HG03025 (cell line): ENCODE data around the gene SSBP2.

Experiments
- ATAC-seq: cut with Tn5 transposase; IDR thresholded peaks from one replicate; pipeline ENCODE4 v1.9.1; 2021; ENCODE audit warnings: mild to moderate bottlenecking, moderate library complexity; ENCODE audit not compliant: unreplicated experiment, low FRiP score

Gene SSBP2

DNA sequence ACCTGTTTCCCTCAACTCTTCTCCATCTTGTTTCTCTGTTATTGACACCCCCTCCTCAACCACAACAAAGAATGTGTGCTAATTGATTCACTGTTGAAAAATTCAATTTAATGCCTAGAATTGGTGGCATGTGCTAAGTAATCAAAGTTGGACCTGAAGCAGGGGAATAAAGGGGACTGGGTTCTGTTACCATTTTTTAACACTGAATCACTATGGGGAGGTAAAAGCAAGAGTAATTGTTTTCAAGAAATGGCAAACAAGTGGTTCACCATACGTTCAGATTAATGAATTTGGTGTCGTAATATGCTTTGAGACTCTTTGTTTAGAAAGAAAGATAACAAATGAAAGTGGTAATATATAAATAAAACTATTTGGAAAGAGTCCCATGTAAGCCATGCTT is 17.0 kb upstream of the SSBP2 start:
- ATAC-seq, result no peak

DNA sequence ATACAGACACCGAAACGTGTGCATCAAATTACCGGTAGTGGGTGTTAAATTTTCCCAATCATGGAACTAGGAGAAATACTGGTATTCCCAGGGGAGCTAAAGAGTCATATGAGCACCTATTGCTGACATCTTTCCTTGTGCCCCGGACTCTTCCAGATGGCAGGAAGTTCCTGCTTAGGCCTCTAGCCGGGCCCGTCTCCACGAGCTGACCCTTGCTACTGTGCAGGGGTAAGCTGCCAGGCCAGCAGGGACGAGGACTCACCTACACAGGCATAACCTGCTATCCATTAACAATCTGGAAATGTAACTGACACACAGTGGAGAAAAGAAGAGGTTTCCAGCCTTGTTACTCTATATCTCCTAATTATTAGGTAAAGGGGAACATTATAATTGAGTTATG is 16.2 kb upstream of the SSBP2 start:
- no peak for ATAC-seq

DNA sequence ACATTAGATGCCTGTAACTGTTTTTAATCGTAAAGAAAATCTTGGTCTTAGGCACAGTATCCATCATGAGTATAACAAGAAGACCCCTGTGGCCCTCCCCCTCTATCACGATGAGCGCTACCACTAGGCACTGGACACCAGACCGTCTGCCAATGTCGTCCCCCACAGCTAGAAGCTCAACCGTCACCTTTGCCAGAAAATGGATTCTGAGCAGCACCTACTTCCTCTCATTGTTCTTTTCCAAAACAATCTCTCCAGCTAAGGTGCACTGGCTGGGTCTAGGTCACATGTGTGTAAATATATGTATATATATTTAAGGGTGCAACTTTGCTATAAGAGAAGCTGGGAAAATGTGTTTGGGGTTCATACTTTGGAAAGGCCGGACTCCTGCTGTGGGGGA is 15.7 kb upstream of the SSBP2 start:
- ATAC-seq, result no peak

DNA sequence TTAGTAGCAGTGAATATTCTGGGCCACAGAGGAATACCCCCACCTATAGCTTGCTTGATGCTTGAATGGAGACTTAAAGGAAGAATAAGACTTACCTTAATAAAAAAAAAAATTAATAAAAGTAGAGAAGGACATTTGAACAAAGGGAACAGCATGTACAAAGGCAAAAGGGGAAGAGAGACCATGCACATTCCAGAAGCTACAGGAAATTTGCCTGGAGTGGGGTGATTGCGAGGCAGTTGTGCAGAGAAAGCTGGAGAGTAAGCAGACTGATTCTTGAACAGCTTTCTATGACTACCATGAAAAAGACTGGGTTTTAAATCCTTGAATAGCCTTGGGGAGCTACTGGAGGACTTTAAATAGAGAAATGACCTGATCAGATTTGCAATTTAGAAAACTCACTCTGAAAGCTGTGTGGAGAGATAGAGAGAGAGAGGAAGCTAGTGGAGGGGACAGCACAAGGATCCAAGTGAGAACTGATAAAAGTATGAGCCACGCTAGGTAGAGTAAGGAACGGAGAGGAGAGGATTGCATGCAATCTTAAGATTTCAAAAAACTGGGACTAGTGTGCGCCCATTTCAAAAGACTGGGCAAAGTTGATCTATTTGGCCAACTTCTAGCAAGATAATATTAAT is 12.5 kb upstream of the SSBP2 start:
- ATAC-seq, result no peak

DNA sequence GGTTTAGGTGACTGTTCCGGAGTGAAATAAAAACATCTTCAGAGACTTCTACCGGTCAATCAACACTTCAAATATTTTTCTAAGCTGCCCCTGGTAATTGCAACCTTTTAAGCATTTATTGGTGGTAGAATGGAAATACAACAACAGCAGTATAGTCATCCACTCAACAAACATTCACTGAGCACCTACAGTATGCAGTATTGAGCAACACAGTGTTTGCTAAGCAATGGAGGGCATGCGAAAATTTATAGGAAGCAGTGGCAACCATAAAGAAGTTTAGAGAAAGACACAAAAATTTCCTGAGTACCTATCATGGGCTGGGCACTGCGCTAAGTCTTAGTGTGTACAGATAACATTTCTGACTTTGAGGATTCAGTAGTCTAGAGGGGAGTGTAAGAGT is 12.0 kb upstream of the SSBP2 start:
- ATAC-seq, result no peak

DNA sequence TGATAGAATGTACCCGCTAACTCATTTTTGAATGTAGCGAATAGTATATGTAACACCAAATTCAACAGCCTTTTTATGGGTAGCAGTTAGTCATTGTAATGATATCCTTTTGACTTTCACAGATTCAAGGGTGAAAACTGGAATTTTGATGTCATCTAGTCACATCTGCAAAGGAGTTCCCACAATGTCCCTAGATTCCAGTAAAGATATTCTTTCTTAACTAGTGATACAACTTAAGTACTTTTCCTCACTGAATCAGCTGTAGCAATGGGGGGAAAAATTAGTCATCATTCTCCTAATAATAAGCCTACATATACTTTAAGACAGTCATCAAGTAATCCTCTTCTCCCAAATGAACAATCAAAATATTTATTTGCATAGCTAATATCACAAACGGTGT is 11.5 kb upstream of the SSBP2 start:
- no peak for ATAC-seq

DNA sequence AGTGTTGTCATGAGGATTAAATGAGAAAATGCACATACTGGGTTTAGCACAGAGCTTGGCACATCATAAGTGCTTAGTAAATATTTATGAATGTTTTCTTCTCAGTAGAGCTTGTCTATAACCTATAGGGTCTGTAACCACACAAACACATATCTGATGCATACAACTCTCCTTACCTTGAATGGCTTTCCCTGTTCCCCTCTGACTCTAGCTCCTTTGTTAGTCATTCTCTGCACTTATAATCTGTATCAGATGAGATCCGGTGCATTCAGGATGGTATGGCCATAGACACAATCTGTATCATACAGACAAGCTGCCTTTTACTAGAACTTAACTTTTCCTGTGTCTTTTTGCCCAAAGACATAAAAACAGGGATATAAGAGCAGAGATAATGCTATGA is 11.1 kb upstream of the SSBP2 start:
- ATAC-seq, result no peak

DNA sequence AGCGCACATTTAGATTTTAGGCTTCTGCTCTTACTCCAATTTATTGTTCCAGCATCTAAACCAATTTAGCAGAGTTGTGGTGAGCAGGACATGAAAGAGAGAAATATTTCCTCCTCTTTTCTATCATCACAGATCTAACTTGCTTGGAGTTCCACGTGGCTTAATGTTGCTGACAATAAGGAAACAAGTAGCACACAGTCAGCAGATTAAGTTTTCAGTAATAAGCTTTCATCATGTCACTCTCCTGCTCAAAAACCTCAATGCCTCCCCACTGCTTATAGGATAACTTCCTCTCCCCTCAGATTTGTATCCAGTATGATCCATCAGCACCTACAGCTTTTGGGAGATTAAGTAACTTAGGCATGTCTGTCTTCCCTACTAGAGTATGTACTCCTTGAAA is 10.4 kb upstream of the SSBP2 start:
- ATAC-seq, result no peak

DNA sequence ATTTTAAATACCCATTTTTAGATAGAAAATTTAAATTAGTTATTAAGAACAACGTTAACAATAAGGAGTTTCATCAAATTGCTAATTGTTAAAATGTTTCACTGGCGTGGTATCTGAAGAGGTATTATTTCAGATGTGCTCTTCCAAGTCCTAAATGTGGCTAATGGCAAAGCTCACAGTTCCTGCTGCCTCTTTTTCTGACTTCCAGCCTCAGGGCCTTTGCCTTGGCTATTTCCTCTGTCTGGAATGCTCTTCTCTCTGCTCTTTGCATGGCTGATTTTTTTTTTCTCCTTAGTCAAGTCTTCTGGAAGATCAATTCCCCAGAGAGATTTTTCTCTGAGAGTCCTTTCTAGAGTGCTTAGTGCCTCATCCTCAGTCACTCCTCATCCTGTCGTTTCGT is 9.6 kb upstream of the SSBP2 start:
- no peak for ATAC-seq

DNA sequence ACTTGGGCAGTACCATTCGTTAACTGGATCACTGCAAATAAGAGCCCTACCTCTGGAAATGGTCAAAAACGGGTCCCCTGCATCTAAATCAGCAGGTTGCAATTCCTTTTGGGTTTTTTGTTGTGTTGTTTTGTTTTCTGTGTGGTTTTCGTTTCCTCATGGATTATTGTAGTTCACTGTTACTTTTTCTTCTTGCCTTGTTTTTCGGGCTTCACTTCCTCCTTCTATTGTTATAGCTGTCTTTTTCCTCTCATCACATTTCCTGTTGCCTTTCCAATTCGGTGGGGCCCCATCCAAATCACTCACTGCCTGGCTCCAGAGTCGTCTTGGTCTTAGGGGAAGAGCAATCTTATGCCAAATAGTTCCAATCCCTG is 8.7 kb upstream of the SSBP2 start:
- no peak for ATAC-seq

DNA sequence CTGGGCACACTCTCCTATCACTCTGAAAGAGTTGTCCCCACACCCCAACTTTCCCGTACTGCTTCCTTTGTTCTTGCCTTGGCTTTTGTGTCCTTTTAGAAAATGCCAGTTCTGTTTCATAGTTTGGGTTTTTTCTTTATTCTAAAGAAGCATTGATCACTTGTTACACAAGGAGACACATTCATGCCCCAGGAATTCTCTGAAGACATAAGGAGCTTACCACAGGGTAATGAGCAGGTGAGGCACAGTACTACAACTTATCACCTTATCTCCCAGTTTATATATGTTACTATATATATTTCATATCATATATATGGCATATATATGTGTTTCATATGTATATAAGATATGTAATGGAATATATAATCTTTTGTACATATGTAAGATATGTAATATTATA is 6.5 kb upstream of the SSBP2 start:
- ATAC-seq, result no peak

DNA sequence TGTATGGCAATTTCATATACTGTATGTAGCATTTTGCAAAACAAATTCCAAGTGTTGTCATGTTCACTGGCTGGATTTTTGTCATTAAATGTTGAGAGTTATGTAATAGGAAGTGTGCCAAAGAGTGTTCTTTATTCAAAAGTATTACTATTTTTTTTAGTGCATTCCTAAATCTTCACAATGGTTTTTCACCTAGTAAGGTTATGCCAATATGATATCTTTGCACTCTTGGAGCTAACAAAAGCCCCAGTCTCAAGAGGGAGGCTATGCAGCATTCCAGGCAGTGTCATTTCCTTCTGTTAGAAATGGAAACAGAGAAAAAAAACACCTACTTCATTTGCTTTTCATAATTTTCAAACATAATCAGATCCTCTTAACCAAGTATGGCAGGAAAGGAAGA is 5.1 kb upstream of the SSBP2 start:
- no peak for ATAC-seq

DNA sequence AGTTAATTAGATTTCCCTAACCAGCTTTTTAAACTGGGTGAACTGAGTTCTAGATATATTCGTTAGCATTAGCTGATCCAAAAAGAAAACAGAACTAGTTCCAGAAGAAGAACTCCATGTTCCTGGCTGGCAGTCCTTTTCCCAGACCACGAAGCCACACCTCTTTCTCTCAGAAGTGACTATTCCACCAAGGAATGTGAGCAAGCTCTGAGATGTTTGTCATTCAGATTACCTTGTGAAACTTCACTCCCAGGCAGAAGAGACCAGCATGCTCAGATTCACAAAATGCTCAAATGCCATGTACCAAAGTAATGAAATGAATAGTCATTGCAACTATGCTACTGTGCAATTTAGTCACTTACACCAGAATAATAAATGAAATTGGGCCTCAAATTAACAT is 4.4 kb upstream of the SSBP2 start:
- no peak for ATAC-seq

DNA sequence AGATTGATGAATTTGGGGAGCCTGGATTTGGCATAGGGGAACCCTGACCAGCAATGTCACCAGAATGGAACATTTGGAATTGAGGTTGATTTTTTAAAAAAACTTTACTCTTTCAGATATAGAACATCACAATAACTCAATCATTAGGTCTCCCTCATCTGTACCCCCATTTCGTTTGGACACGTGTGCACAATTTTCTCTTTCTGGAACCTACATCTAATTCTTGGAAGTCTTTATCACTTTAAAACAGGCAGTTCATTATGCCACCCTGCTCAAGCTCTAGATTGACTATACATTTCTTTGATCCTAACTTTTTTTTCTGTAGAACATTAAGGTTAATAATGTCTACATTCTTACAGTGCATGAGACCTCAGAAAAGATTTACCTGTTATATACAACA is 3.7 kb upstream of the SSBP2 start:
- ATAC-seq, result no peak

DNA sequence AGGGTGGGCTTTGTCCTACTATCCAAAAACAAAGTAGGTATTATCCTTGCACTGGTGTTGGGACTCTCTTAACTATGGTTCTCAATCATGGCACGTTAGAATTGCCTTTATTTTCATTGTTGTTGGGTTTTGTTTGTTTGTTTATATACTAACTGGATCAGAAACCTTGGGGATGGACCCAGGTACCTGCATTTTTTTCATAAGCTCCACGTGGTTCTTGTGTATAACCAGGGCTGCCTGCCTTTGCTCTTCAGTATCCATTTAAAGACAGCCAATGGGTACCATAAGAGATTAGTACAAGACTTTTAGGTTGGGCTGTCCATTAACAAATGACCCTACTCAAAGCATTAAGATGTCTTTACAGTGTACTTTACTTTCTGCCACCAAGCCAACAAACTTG is 2.5 kb upstream of the SSBP2 start:
- ATAC-seq, result no peak

DNA sequence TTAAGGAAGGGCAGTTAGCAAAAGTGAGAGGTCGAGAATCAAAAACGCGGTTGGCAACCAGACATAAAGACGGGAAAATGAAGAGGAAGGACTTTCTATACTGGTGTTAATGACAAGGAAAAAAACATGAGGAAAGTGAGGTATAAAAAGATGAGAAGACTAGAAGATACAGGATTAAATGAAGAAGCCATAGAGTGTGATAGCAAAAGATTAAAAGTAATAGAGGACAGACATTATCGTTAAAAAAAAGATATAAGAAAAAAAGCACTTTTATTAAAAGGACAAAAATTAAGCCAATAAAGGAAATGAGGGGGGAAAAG is 1.7 kb upstream of the SSBP2 start:
- ATAC-seq, result no peak

DNA sequence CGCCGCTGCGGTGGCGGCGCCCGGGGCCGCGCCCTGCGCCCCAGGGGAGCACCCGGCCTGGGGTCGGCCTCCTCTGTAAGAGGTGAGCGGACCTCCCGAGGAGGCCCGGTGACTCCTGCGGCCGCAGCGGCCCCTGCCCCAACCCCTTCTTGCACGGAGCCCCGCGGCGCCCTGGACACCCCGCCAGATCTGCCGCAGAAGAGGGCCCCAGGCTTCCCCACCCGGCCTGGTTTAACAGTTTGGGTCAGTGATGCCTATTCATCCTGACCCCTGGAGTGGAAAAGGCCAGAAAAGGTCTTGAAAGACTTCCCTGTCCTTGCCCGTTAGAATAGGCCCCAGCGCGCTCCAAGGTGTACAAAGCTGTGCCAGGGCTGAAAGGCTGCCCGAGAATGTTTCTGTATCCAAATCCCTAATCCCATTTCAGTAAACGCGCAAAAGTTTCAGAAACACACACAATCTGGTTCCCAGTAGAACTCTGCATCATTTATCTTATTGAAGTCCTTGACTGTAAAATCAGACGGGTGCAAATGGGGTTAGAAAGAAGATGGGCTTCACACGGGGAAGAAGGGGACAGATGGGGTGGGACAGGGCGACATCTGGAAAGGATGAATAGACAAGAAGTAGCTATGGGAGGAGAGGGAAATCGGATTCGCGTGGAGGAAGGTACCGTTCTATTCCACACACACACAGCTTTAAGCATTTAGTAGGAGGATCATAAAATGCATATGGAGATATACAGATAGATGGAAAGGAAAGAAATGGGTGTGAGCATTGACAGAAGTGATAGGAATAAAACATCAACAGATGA is 1.1 kb upstream of the SSBP2 start:
- no peak for ATAC-seq

DNA sequence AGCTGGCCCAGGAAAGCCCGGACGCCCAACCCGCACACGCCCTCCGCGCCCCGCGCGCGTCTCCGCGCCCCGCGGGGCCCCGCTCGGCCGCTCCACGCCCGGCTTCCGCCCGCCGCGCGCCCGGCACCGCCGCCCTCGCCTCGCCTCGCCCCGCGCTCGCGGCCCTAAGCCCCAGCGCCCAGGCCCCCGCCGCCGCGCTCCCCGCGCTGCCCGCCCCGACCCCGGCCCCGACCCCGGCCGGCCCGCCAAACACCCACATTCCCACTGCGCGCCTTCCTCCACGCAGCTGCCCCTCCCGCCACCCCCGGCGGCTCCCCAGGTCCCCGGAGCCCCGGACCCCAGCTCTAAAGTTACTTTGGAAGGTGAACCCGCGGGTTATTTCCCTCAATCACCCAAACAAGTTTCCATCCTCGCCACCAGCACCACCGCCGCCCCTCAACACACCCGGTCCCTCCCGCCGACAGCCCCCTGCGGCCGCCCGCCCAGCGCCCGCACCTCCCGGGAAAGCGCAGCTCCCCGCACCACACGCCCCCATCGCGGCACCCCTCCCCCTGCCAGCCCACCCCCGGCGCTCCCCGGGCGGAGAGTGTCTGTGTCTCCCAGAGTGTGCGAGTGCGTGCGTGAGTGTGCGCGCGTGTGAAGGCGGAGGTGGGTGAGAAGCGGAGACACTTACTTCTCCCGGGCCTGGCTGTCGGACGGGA is 439 bp downstream of the SSBP2 start:
- ATAC-seq, result no peak

DNA sequence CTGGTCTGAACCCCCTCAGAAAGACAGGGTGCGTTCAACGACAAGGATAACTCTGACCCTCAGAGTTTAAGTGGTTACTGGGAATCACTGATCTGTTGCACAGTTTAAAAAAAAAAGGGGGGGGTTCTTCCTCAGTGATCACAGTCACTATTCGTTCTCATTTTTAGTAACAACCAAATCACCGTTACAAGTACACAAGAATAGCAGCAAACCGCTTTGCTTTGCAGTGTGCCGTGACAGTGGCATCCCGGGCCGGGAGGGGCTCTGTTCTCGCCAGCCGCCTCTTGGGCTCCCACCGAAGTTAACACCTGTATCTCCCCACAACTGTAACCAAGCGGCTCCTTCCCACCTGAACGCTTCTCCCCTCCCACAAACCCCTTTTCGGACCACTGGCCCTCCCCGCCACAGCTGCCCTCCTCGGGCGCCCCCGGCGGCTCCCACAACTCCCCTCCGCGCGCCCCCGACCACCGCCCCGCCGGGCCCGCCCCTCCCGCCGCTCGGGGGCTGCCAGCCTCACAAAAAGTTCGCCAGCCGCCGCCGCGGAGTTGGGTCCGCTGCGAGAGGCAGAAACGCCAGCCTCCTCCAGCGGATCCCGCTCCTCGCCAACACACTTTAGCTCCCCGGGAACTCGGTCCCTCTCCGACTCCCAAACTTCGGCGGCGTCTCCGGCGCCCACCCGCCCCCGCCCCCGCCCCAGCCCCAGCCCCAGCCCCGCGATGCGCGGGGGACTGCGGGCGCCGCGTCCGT is 1.2 kb downstream of the SSBP2 start:
- ATAC-seq, result no peak

DNA sequence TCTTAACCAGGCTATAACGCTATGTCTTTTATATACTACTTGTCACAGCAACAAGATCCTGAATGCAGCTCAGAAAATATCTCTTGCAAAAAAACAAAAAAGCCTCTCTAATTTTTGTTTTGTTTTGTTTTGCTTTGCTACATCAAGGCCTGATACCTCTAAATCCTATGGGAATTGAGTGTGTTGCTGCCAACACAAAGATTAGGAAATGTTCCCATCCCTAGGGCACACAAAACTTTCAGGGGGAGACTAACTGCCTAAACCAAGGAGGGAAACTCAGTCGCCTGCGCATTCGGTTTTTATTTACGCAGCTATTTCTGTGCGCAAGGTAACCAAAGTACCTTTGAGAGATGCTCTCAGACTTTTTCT is 1.7 kb downstream of the SSBP2 start:
- no peak for ATAC-seq

DNA sequence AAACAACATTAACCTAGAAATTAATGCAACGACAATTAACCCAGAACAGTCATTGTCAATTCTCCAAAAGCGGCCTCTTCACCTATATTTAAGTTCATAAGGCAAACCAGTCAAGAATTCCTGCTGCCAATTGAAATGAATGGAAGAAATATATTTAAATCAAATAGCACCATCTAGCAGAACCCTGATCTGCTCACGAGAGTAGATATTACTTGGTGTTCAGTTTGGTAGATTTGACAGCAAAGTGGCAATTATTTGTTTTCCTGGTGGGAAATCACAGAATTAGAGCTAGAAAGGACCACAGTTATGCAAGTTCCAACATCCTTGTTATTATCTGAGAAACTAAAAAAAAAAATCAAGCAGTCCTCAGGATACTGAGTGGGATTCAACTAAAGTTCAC is 2.3 kb downstream of the SSBP2 start:
- ATAC-seq, result no peak
